WI38 (cell line): ENCODE results near the gene ASCC1.

Source experiments
- H3K4me3 ChIP-seq: 2 replicates; pipeline ENCODE4 v1.5.1; 2011; ENCODE audit warnings: low read depth, mild to moderate bottlenecking, control low read depth, low read length
- CTCF ChIP-seq: IDR thresholded peaks from 2 replicates; pipeline ENCODE4 v1.5.1; 2012; ENCODE audit warnings: low read depth, mild to moderate bottlenecking, control low read depth, low read length

Gene ASCC1

GRCh38 chr10:72260239-72260975 is 44.3 kb upstream of the ASCC1 start:
- H3K4me3 ChIP-seq: peak overlapping the region; percentile 43
- TF ChIP-seq CTCF: no peak

GRCh38 chr10:72259491-72260238 is 43.6 kb upstream of the ASCC1 start:
- TF ChIP-seq CTCF: no peak
- H3K4me3 ChIP-seq: no peak overlapping the region

GRCh38 chr10:72258617-72259016 is 42.5 kb upstream of the ASCC1 start:
- no peak overlapping the region for H3K4me3 ChIP-seq
- TF ChIP-seq CTCF: no peak

- no peak overlapping the region for H3K4me3 ChIP-seq
- TF ChIP-seq CTCF: no peak
Measured at GRCh38 chr10:72257051-72257892, 41.2 kb upstream of the ASCC1 start.

GRCh38 chr10:72255977-72256729 is 40.1 kb upstream of the ASCC1 start:
- no peak for TF ChIP-seq CTCF
- H3K4me3 ChIP-seq: no peak overlapping the region

- H3K4me3 ChIP-seq: peak overlapping the region; percentile 20; the same call in 1 of the 2 replicates
- no peak for TF ChIP-seq CTCF
Measured at GRCh38 chr10:72254813-72255568, 38.9 kb upstream of the ASCC1 start.
